Renal cortex interstitium (tissue), 11 donors: ENCODE data around the gene PLPPR1. TPM values are rescaled to one million over a fixed set of nuclear protein-coding genes. Genes with fewer than 3 reads are reported as not detected.
"Not testable (repeated sequence)": the region's sequence is repeated elsewhere in the genome, so short reads cannot be mapped to it uniquely, and the experiment has no call there.

Source experiments
- DNase-seq, 11 donors: peaks; one replicate each; pipeline ENCODE4 v3.0.0-alpha.2; 2013; ENCODE audit warnings: low read depth in 9 of 11, low spot score in 4 of 11; ENCODE audit errors: extremely low read depth in 1 of 11
- polyA plus RNA-seq, 3 donors: library from polyadenylated mRNA; unstranded; fragments of 120-200 nt; gene quantifications; one replicate each; pipeline ENCODE4 v1.2.1, GENCODE V29; 2013; ENCODE audit not compliant: insufficient read length in 3 of 3

The PLPPR1 gene
- polyA plus RNA-seq, 3 donors: 16.7 to 17.6 (median 16.8) TPM

DNA sequence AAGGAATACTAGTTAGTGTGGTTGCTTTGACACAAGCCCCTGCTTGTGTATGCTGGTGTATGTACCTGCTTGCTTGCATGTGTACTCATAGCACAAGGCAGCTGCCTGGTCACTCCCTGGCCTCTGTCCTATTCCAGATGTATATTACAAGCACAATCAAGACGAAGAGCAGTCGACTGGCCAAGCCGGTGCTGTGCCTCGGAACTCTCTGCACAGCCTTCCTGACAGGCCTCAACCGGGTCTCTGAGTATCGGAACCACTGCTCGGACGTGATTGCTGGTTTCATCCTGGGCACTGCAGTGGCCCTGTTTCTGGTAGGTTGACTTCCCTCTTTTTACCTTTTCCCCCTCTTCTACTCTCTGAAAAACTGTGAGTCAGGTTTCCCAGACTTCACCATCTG is 284.1 kb downstream of the PLPPR1 start:
- no peak for DNase-seq

DNA sequence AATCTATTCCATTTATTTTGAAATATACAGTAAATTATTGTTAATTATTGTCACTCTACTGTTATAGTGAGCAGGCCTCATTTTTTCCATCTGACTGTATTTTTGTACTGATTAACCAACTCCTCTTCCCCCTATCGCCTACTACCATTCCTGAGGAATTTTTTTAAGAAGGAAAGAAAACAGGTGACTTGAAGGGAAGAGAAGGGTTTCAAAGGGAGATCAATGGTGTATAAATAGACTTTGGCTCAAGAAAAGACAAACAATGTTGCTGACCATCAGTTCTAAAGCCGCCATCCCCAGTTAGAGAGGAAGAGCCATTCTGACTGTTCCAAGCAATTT is 286.6 kb downstream of the PLPPR1 start:
- no peak for DNase-seq

DNA sequence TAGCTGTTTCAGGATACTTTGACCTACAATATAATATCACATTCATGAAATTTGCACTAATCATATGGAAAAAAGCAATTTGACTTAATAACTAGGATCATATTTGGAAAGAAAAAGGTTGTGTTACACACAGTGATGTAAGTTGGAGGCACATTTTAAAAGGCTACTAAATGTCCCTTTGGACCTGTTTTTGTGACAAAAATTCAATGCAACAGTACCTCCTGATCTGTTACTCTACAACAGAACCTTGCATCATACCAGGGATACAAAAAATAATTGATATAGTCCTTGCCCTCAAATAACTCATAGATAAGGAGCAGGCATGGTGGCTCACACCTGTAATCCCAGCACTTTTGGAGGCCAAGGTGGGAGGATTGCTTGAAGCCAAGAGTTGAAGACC is 289.2 kb downstream of the PLPPR1 start:
- DNase-seq: no peak

DNA sequence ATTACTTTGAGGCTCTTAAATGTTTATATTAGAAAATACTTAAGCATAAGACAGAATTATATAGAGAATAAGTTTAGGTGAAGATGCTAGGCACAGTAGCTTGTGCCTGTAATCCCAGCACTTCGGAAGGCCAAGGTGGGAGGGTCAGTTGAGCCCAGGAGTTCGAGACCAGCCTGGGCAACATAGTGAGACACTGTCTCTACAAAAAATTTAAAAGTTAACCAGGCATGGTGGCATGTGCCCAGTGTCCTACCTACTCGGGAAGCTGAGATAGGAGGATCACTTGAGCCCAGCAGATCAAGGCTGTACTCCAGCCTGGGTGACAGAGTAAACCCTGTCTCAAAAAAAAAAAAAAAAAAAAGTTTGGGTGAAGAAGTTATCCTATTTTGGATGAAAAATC is 294.6 kb downstream of the PLPPR1 start:
- DNase-seq: no peak

DNA sequence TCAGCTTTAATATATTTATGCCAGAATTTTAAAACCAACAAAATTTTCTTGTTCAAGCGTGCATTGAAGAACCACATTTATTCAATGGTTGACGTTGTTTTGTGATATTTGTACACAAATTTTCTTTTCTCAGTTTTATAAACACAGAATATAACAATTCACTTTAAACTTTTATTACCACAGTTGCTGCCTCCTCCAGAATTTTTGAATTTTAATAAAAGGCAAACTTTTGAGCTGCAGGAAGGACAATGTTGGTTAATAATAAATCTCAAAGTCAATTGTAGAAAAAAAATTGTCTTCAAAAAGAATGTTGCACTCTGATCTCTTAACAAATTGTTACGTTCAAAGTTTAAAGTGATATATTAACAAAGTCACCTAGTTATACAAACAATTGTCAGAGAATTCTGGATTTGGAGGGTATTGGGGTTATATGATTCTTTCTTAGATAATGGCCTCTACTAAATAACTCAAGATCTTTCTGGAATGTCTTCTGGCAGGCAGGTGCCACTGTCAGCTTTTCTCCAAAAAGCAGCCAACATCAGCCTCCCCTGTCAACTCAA is 295.8 kb downstream of the PLPPR1 start:
- no peak for DNase-seq

DNA sequence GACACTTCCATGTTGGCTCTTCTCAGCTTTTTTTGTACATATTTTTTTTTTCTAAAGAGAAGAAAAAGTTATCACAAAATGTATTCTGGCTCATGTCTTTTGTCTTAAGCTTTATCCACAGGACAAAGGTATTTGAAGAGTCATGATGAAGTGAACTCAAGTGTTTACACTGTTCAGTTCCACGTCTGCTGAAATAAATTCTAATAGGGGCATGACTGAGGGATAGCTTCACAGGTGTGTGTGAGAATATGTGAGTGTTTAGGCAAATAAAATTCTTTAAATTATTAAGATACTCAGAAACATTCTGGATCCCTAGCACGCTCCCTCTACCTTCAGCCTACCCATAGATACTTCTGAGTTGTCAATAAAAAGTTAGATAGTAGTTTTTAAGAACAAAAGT is 296.5 kb downstream of the PLPPR1 start:
- no peak for DNase-seq

DNA sequence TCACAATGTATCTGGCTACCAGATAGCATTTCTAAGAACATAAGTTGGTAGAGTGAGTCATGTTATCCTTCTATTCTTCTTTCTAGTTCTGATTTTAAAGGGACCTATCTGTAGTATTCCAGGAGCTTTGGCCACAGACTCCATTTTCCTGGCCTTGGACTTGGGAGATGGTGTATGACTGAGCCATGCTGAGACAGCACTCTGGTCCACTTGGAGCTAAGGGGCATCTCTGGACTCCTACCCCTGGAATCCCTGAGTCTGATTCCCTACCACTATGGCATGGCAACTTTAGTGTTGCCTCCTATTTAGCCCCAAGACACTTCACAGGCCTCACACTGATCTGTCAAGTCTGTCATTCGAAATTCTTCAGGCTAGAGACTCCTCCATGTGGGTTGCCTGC is 297.5 kb downstream of the PLPPR1 start:
- no peak for DNase-seq

DNA sequence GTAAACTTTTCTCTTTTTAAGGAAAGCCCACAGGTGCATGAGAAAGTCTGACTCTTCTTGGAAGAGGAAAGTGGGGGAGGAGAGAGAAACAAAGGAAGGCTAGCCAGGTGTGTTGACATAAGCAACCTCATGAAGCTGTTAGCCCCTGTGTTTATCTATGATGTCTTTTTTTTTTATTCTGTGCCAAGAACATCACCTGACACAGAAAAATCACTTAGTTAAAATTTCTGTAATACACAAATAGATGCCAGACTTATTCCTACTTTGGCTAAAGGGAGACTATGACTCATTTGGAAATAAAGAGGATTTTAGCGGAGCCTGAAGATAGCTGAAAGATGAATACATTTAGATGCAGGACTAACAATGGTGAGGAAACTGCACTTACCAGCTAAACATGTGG is 298.0 kb downstream of the PLPPR1 start:
- no peak for DNase-seq

DNA sequence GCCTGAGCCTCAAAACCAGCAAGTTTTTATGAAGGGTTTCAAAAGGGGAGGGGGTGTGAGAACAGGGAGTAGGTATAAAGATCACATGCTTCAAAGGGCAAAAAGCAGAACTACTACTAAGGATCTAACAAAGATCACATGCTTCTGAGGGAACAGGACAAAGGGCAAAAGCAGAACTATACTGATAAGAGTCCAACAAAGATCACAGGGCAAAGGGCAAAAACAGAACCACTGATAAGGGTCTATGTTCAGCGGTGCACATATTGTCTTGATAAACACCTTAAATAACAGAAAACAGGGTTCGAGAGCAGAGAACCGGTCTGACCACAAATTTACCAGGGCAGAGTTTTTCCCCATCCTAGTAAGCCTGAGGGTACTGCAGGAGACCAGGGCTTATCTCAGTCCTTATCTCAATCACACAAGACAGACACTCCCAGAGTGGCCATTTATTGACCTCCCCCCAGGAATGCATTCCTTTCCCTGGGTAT is 298.9 kb downstream of the PLPPR1 start:
- not testable (repeated sequence) for DNase-seq

DNA sequence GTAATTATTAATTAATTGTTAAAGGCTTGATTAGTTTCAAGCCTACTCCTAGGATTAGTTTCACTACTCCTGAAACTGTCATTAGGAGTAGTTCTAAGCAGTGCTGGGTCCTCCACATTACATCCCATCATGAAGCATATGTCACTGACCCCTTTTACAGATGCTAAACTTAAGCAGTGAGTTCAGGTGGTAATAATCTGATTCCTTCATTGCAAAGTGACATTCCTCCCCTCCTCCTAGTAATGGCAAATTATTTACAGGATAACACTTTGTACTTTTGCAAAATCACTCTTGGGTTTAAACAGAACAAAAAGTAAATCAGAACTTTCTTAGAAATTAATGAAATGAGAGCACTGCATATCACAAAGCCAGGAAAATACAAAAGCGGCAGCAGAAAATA is 303.8 kb downstream of the PLPPR1 start:
- no peak for DNase-seq

DNA sequence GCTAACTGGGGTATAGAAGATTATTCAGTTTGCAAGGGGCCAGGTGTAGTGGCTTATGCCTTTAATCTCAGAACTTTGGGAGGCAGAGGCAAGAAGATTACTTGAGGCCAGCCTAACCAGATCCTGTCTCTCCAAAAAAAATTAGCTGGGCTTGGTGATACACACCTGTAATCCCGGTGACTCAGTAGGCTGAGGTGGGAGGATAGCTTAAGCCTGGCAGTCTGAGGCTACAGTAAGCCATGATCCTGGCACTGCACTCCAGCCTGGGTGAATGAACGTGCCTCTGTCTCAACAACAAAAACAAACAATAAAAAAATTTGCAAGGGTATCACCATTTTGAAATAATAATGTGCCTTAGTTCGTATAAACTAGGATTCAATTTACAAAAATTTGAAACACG is 305.0 kb downstream of the PLPPR1 start:
- DNase-seq: no peak

DNA sequence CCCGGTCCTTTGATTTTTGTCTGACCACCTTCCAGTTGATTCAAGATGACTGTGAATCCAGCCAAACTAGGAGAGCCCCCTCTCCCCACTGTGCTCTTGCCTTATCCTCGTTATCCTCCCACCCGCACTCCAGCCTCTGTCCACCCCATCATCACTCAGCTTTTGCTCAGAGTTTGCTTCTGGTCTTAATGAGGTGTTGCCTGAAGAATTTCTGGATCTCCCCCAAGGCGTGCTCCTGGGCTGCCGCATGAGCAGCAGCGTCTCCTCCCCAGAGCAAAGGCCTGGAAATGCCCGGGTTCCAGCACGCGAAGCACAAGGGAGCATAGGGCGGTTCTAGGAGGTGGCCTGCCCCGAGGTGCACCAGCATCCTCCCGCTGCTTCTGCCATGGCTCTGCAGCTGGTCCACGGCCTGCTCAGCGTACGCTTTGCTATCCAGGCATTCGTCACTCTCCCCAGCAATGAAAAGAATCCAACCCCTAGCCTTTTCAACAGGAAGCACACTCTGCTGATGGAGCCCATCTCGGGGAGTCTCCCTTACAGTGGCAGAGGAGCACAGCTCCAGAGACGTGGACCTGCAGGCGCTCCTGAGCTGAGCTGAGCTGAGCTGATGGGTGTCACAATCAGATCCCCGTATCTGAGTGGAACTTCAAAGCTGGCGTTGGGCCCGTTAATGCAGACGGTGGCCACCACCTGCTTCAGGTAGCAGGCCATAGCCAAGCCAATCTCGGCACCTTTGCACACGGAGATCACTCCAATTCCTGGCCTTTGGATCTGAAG is 305.6 kb downstream of the PLPPR1 start:
- DNase-seq: no peak

DNA sequence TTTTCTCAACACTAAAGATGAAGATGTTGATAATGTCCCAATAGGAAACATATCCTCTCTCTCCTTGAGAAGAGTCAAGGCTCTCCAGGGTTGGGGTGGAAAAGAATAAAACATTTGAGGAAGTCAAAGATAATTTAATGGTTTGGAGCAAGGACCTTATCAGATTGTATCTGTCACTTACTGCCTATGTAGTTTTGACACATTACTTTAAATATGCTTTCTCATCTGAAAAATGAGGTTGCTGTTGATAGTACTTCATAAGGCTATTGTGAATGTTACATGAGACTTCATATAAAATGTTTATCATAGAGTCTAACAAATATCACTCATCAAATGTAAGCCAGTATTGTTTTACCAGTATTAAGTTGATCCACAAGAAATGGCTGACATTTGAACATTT is 307.6 kb downstream of the PLPPR1 start:
- DNase-seq: no peak

DNA sequence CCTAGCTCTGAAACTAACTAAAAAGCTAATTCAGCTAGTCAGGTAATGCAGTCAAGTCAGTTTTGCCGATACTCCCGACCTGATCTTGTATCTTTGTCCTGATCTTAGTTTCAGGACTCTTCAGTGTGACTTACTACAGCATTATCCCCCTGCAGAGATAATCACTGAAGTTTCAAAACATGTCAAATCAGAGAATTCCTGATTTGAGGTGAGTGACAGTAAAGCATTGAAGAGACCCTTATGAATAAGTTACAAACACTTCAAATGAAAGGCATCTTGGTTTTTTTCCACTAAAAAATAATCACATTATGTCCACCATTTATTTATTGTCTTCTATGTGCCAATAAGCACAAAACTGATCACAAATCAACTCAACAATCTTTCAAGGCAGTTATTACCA is 308.7 kb downstream of the PLPPR1 start:
- no peak for DNase-seq

DNA sequence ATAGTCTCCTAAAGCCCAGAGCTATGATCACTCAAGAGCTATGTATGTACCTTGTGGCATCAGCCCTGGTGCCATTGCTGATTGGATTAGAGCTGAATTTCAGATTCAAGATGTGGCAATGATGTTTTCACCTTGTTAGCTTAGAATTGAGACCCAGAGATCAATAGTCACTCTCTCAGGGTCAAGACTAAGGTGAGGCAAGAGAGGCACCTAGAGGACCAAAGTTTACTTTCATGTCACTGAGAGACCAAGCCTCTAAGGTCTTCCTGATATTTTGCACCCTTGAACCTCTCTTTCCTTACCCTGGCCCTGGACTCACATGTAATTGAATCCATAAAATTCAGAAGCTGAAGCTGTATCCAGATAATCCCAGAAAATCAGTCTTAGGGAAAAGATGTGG is 313.4 kb downstream of the PLPPR1 start:
- no peak for DNase-seq

DNA sequence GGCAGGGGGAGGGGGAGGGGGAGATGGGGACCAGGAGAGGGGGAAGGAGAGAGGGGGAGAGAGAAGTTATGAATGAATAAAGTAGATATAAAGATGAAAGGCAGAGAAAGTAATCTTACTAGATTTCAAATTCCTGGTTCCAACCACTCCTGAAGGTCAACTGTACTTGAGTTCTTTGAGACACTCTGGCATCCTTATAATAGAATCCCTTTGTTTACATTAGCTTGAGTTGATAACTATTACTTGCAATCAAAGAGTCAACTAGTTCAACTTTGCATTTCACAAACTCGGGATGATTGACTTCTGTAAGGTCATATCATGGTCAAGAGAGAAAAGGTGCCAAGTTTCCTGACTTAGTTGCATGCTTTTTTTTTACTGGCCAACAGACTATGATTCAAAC is 314.1 kb downstream of the PLPPR1 start:
- DNase-seq: no peak

DNA sequence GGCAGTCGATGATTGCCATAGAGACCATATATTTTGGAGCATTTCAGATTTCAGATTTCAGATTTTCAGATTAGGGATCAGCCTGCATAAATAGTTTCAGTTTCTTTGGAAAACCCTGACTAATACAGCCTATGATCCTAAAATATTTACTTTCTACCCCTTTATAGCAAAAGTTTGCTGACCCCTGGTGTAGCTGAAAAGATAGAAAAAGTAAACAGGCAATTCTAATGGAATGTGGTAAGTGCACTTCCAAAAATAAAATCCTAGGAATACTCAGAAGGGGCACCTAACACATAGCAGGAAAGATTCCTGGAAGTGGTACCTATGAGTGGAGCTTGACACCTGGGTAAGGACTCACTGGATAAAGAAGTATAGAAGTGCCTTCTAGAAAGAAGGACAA is 321.8 kb downstream of the PLPPR1 start:
- no peak for DNase-seq

DNA sequence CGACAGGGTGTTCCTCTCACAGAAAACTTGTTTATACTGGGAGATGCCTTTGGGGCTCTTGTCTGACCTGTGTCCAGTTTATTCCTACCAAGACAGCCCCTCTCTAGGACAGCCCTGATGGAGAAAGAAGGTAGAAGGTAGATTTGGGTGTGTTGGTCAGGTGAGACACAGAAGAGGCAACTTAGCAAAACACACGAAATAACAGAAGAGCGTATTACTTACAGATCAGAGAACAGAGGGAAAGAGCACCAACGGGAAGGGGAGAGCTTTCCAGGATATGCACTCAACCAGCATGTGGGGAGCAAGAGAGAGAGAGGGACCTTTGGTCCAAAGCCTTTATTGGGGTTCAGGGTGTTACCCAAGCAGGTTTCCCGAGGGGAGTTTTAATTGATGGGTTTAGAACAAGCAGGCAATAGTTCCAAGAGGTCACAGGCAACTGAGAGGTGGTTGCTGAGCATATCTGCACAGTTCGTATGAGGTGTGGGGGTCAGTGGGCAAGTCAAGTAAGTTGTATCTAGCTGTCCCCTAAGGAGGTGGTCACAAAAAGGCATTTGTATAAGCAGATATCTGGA is 324.5 kb downstream of the PLPPR1 start:
- DNase-seq: no peak

DNA sequence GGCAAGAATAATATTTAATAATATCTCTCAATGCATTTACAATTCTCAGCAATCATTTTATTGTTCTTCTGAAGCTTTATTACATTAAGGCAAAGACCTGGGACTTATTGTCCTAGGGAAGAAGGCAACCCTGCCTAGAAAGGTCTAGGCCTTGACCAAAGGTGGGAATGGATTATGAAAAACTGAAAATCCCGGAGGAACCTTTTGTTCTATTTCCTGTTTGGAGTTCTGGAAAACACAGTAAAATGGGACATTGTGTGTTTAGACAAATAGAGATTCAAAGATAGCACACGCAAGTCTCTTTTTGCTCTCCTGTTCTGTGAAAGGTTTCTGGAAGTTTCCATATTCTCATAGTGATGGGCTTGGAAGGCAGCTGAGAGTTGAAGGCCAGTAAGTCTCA is 325.2 kb downstream of the PLPPR1 start:
- no peak for DNase-seq

DNA sequence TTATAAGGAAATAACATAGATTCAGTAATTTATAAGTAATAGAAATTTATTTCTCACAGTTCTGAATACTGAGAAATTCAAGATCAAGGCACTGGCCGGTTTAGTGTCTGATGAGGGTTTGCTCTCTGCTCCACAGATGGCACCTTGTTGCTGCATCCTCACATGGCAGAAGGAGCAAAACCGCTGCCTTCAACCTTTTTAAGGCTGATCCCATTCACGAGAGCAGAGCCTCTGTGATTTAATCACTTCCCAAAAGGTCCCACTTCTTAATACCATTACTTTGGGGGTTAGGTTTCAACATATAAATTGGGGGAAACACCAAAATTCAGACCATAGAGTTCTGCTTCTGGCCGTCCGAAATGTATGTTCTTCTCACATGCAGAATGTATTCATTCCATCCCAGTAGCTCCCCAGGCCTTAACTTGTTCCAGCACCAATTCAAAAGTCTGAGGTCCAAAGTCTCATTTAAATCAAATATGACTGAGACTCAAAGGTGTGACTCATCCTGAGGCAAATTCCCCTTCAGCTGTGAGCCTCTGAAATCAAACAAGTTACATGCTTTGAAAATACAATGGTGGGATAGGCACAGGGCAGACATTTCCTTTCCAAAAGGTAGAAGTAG is 325.7 kb downstream of the PLPPR1 start:
- DNase-seq: no peak
